Esophagus muscularis mucosa (tissue), 4 donors: Measurements from ENCODE around the gene APOBEC3C.
"Not testable (repeated sequence)": the region's sequence is repeated elsewhere in the genome, so short reads cannot be mapped to it uniquely, and the experiment has no call there.

Source experiments
- EP300 ChIP-seq: sonication (generic); formaldehyde crosslinking; IDR thresholded peaks from one replicate; pipeline ENCODE4 v1.6.1; 2017; ENCODE audit warnings: antibody characterized with exemption
- POLR2A ChIP-seq: fragments of 450-650 bp; IDR thresholded peaks from one replicate; pipeline ENCODE4 v1.6.1; 2017; ENCODE audit warnings: antibody characterized with exemption, moderate library complexity, mild to moderate bottlenecking, low read depth
- POLR2AphosphoS5 ChIP-seq, 2 donors: sonication (generic); formaldehyde crosslinking; IDR thresholded peaks; one replicate each; pipeline ENCODE4 v1.6.1; 2017; ENCODE audit warnings: antibody characterized with exemption in 2 of 2
- TF ChIP-seq, protein P1 (sequence below), 3 experiments: fragments of 200-600 bp in 2 of 3; fragments of 450-650 bp in 1 of 3; sonication (generic) in 2 of 3; IDR thresholded peaks; one replicate each; pipeline ENCODE4 v1.5.1; 2017 to 2019; ENCODE audit warnings: antibody characterized with exemption in 3 of 3, mild to moderate bottlenecking in 2 of 3, moderate library complexity in 1 of 3

DNA sequence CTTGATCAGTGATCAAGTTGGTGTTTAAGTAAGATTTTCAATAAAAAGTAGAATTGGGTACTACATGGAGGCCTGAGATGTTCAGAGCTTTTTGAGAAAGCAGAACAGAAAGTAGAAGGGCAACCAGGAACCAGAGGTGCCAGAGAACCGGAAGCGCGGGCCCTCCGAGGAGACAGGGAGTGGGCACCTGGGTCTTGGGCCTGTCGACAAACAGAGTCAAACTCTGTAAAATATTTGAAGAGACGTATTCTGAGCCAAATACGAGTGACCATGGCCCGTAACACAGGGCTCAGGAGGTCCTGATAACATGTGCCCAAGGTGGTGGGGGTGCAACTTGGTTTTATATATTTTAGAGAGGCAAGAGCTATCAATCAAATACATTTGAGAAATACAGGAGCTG is 49.8 kb downstream of the APOBEC3C start:
- TF ChIP-seq, protein P1, sequence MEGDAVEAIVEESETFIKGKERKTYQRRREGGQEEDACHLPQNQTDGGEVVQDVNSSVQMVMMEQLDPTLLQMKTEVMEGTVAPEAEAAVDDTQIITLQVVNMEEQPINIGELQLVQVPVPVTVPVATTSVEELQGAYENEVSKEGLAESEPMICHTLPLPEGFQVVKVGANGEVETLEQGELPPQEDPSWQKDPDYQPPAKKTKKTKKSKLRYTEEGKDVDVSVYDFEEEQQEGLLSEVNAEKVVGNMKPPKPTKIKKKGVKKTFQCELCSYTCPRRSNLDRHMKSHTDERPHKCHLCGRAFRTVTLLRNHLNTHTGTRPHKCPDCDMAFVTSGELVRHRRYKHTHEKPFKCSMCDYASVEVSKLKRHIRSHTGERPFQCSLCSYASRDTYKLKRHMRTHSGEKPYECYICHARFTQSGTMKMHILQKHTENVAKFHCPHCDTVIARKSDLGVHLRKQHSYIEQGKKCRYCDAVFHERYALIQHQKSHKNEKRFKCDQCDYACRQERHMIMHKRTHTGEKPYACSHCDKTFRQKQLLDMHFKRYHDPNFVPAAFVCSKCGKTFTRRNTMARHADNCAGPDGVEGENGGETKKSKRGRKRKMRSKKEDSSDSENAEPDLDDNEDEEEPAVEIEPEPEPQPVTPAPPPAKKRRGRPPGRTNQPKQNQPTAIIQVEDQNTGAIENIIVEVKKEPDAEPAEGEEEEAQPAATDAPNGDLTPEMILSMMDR (IDR thresholded peaks at IDR 0.05) = not testable (repeated sequence)
- not testable (repeated sequence) for TF ChIP-seq POLR2A; POLR2AphosphoS5 (IDR thresholded peaks at IDR 0.05); EP300
